CD4-positive, CD25-positive, alpha-beta regulatory T cell (primary cell): ENCODE data around the gene SPIN2B. TPM values are rescaled to one million over a fixed set of nuclear protein-coding genes. Genes with fewer than 3 reads are reported as not detected.
"Not testable (repeated sequence)": the region's sequence is repeated elsewhere in the genome, so short reads cannot be mapped to it uniquely, and the experiment has no call there.

Experiments used
- ATAC-seq, 2 donors: fragments of 150-1000 bp; cut with Tn5 transposase; one replicate each; pipeline ENCODE4 v1.10.0; 2021; ENCODE audit warnings: low read depth in 2 of 2, moderate number of reproducible peaks in 2 of 2, moderate library complexity in 1 of 2
- DNase-seq, 3 donors: peaks; one replicate each; pipeline versions ENCODE4 v3.0.0 to v3.0.0-alpha.2; 2012 to 2022; ENCODE audit warnings: mixed read lengths in 1 of 3
- H3K27ac ChIP-seq: one replicate; pipeline ENCODE4 v1.7.0; 2013; ENCODE audit warnings: mild to moderate bottlenecking, low read length; ENCODE audit not compliant: insufficient read depth, poor library complexity, severe bottlenecking
- H3K27me3 ChIP-seq: one replicate; pipeline ENCODE4 v1.7.0; 2013; ENCODE audit warnings: low read length; ENCODE audit not compliant: control insufficient read depth, insufficient read depth
- H3K36me3 ChIP-seq: one replicate; pipeline ENCODE4 v1.7.0; 2013; ENCODE audit warnings: mild to moderate bottlenecking, low read length, moderate library complexity; ENCODE audit not compliant: control insufficient read depth, insufficient read depth
- H3K4me1 ChIP-seq: 2 replicates; pipeline ENCODE4 v1.7.0; 2013; ENCODE audit warnings: mild to moderate bottlenecking, low read length; ENCODE audit not compliant: insufficient read depth, control insufficient read depth, poor library complexity, severe bottlenecking
- H3K4me3 ChIP-seq: one replicate; pipeline ENCODE4 v1.7.0; 2013; ENCODE audit warnings: low read depth, mild to moderate bottlenecking, low read length, moderate library complexity
- H3K9me3 ChIP-seq, 2 experiments: 1 replicate in 1 of 2; 2 replicates in 1 of 2; pipeline ENCODE4 v1.7.0; 2013; ENCODE audit warnings: low read length in 2 of 2, mild to moderate bottlenecking in 1 of 2, moderate library complexity in 1 of 2; ENCODE audit not compliant: control insufficient read depth in 2 of 2
- H3K27ac Mint-ChIP-seq, 3 donors: one replicate each; pipeline ENCODE4 v1.8.0; 2020 to 2022; ENCODE audit warnings: mild to moderate bottlenecking in 3 of 3, mixed read lengths in 3 of 3, moderate library complexity in 2 of 3
- H3K27me3 Mint-ChIP-seq: one replicate; pipeline ENCODE4 v1.8.0; 2022; ENCODE audit warnings: mild to moderate bottlenecking, mixed read lengths
- H3K36me3 Mint-ChIP-seq: one replicate; pipeline ENCODE4 v1.8.0; 2020; ENCODE audit warnings: mixed read lengths
- H3K4me1 Mint-ChIP-seq, 4 donors: one replicate each; pipeline ENCODE4 v1.8.0; 2020 to 2022; ENCODE audit warnings: mixed read lengths in 4 of 4, mild to moderate bottlenecking in 1 of 4
- H3K4me3 Mint-ChIP-seq, 4 donors: one replicate each; pipeline ENCODE4 v1.8.0; 2020 to 2022; ENCODE audit warnings: mild to moderate bottlenecking in 4 of 4, mixed read lengths in 4 of 4, moderate library complexity in 3 of 4
- H3K9me3 Mint-ChIP-seq, 7 donors: one replicate each; pipeline ENCODE4 v1.8.0; 2020 to 2022; ENCODE audit warnings: mixed read lengths in 7 of 7, mild to moderate bottlenecking in 3 of 7, moderate library complexity in 2 of 7
- polyA plus RNA-seq, 4 donors: library from polyadenylated mRNA; unstranded; fragments of 300-500 nt; fragmentation: Illumina TruSeq; gene quantifications; one replicate each; pipeline ENCODE4 v1.2.3, GENCODE V29; 2021
- total RNA-seq: library from RNA; stranded (reverse); gene quantifications from one replicate; pipeline ENCODE4 v1.2.3, GENCODE V29; 2022

SPIN2B gene
- total RNA-seq, result 11.3 TPM
- polyA plus RNA-seq, result 10 to 100 TPM; 16.1 to 25.2 (median 20.7) TPM

GRCh38 chrX:57121162-57121755, at the start of gene SPIN2B:
Gene SPIN2B (minus strand): TSS chrX:57121548.
- H3K27me3 ChIP-seq, result no peaks in the 10 kb centered on the region
- peaks cover 0 to 2% (median 0%) of the 10 kb centered on the region in 7 donors for H3K9me3 Mint-ChIP-seq

GRCh38 chrX:57156397-57157049, 35.2 kb upstream of the SPIN2B start:
- Mint-ChIP-seq H3K36me3 (peaks cover 5% of the 10 kb centered on the region), H3K9me3 (peaks cover 0 to 26% (median 4%) of the 10 kb centered on the region in 7 donors), H3K27ac (no peak overlapping the region), H3K4me1 (peaks cover 0 to 4% (median 0%) of the 10 kb centered on the region in 4 donors), H3K27me3 (no peaks in the 10 kb centered on the region), H3K4me3 (no peak overlapping the region)
- ATAC-seq (no peak), DNase-seq (peak in 1 of 3 donors; percentile 5)
- no peaks in the 10 kb centered on the region for H3K36me3 ChIP-seq
- no peak overlapping the region for H3K27ac ChIP-seq
- H3K4me3 ChIP-seq, result no peak overlapping the region
- no peaks in the 10 kb centered on the region for H3K27me3 ChIP-seq
- no peaks in the 10 kb centered on the region for H3K4me1 ChIP-seq
- peaks cover 0 to 3% of the 10 kb centered on the region in 2 experiments for H3K9me3 ChIP-seq

More at GRCh38 chrX:57121162-57121755, at the start of gene SPIN2B:
- H3K36me3 Mint-ChIP-seq, result peaks cover 5% of the 10 kb centered on the region
- peak; percentile 97 for ATAC-seq
- H3K27me3 Mint-ChIP-seq, result no peaks in the 10 kb centered on the region
- DNase-seq, result peak; percentile 60 to 89 (median 67)
- peaks cover 0 to 20% (median 14%) of the 10 kb centered on the region in 4 donors for H3K4me1 Mint-ChIP-seq
- H3K27ac Mint-ChIP-seq, result peak within 1 kb of the TSS; percentile 87 to 91 (median 90)
- peak within 1 kb of the TSS; percentile 23 for H3K27ac ChIP-seq
- peak within 1 kb of the TSS; percentile 68 for H3K4me3 ChIP-seq
- no peaks in the 10 kb centered on the region for H3K36me3 ChIP-seq
- no peaks in the 10 kb centered on the region for H3K9me3 ChIP-seq
- H3K4me3 Mint-ChIP-seq, result peak within 1 kb of the TSS; percentile 90 to 98 (median 94)
- peaks cover 3% of the 10 kb centered on the region for H3K4me1 ChIP-seq

GRCh38 chrX:57155171-57155570, 33.8 kb upstream of the SPIN2B start:
- Mint-ChIP-seq H3K36me3 (peaks cover 5% of the 10 kb centered on the region), H3K9me3 (peaks cover 0 to 18% (median 4%) of the 10 kb centered on the region in 7 donors), H3K4me3 (no peak overlapping the region), H3K27ac (no peak overlapping the region), H3K4me1 (no peaks in the 10 kb centered on the region), H3K27me3 (no peaks in the 10 kb centered on the region)
- ATAC-seq (no peak), DNase-seq (no peak)
- no peak overlapping the region for H3K4me3 ChIP-seq
- no peaks in the 10 kb centered on the region for H3K36me3 ChIP-seq
- H3K4me1 ChIP-seq, result no peaks in the 10 kb centered on the region
- H3K9me3 ChIP-seq, result peaks cover 0 to 3% of the 10 kb centered on the region in 2 experiments
- no peaks in the 10 kb centered on the region for H3K27me3 ChIP-seq
- no peak overlapping the region for H3K27ac ChIP-seq

- H3K4me3 ChIP-seq, H3K4me1 ChIP-seq, H3K9me3 ChIP-seq, H3K4me3 Mint-ChIP-seq, H3K36me3 Mint-ChIP-seq, H3K27me3 ChIP-seq, H3K36me3 ChIP-seq, DNase-seq, H3K27me3 Mint-ChIP-seq, H3K4me1 Mint-ChIP-seq, H3K27ac Mint-ChIP-seq, H3K27ac ChIP-seq, ATAC-seq: not testable (repeated sequence)
- peaks cover 0 to 15% (median 8%) of the 10 kb centered on the region in 7 donors for H3K9me3 Mint-ChIP-seq
These were observed 30.9 kb upstream of the SPIN2B start for GRCh38 chrX:57152222-57152621.

- no peaks in the 10 kb centered on the region for H3K36me3 Mint-ChIP-seq
- H3K27ac Mint-ChIP-seq, result no peak overlapping the region
- ATAC-seq (no peak), DNase-seq (no peak)
- no peak overlapping the region for H3K27ac ChIP-seq
- no peaks in the 10 kb centered on the region for H3K9me3 ChIP-seq
- no peaks in the 10 kb centered on the region for H3K4me1 ChIP-seq
- H3K4me3 Mint-ChIP-seq, result no peak overlapping the region
- H3K9me3 Mint-ChIP-seq, result no peaks in the 10 kb centered on the region
- peaks cover 0 to 11% (median 8%) of the 10 kb centered on the region in 4 donors for H3K4me1 Mint-ChIP-seq
- H3K27me3 ChIP-seq, result no peaks in the 10 kb centered on the region
- H3K36me3 ChIP-seq, result no peaks in the 10 kb centered on the region
- no peaks in the 10 kb centered on the region for H3K27me3 Mint-ChIP-seq
- H3K4me3 ChIP-seq, result no peak overlapping the region
These were observed 17.3 kb upstream of the SPIN2B start for GRCh38 chrX:57138674-57139073.

GRCh38 chrX:57137501-57137900, 16.2 kb upstream of the SPIN2B start:
- H3K4me1 ChIP-seq, result no peaks in the 10 kb centered on the region
- DNase-seq (no peak), ATAC-seq (no peak)
- H3K27me3 Mint-ChIP-seq, result no peaks in the 10 kb centered on the region
- no peaks in the 10 kb centered on the region for H3K36me3 ChIP-seq
- no peak overlapping the region for H3K27ac ChIP-seq
- H3K36me3 Mint-ChIP-seq, result no peaks in the 10 kb centered on the region
- H3K9me3 Mint-ChIP-seq, result no peaks in the 10 kb centered on the region
- H3K9me3 ChIP-seq, result no peaks in the 10 kb centered on the region
- no peaks in the 10 kb centered on the region for H3K27me3 ChIP-seq
- H3K27ac Mint-ChIP-seq, result no peak overlapping the region
- peaks cover 0 to 7% (median 5%) of the 10 kb centered on the region in 4 donors for H3K4me1 Mint-ChIP-seq
- no peak overlapping the region for H3K4me3 Mint-ChIP-seq
- H3K4me3 ChIP-seq, result no peak overlapping the region

- H3K36me3 ChIP-seq, H3K4me1 ChIP-seq, H3K27ac Mint-ChIP-seq, H3K27me3 Mint-ChIP-seq, DNase-seq, H3K27me3 ChIP-seq, H3K27ac ChIP-seq, H3K9me3 Mint-ChIP-seq, H3K4me3 Mint-ChIP-seq, H3K4me1 Mint-ChIP-seq, ATAC-seq, H3K36me3 Mint-ChIP-seq, H3K9me3 ChIP-seq, H3K4me3 ChIP-seq: not testable (repeated sequence)
These were observed 15.7 kb upstream of the SPIN2B start, which contains the start of gene SPIN2A for GRCh38 chrX:57137073-57137472. Gene SPIN2A (minus strand): TSS chrX:57137397. CDS start chrX:57136597, 800 bp downstream.

GRCh38 chrX:57136589-57136988, 15.2 kb upstream of the SPIN2B start:
- not testable (repeated sequence) for H3K4me3 ChIP-seq, H3K4me3 Mint-ChIP-seq, H3K27me3 ChIP-seq, H3K9me3 Mint-ChIP-seq, H3K4me1 ChIP-seq, H3K4me1 Mint-ChIP-seq, H3K9me3 ChIP-seq, DNase-seq, H3K27me3 Mint-ChIP-seq, H3K36me3 Mint-ChIP-seq, ATAC-seq, H3K36me3 ChIP-seq, H3K27ac Mint-ChIP-seq, H3K27ac ChIP-seq
